22Rv1 (cell line): ENCODE results near the gene DENND1B.

ENCODE experiments used
- H3K27ac ChIP-seq: fragments of 450-650 bp; 2 replicates; pipeline ENCODE4 v1.5.1; 2017
- ZFX ChIP-seq: fragments of 450-650 bp; IDR thresholded peaks from 2 replicates; pipeline ENCODE4 v1.6.1; 2017; ENCODE audit warnings: antibody characterized with exemption, borderline replicate concordance
- TF ChIP-seq, protein P1 (sequence below): fragments of 450-650 bp; IDR thresholded peaks from 2 replicates; pipeline ENCODE4 v1.5.1; 2017; ENCODE audit warnings: mild to moderate bottlenecking

The DENND1B gene

GRCh38 chr1:197775282-197776262 is at the start of gene DENND1B:
TSS of gene DENND1B (minus strand) at chr1:197775480. CDS start at chr1:197775155, 325 bp downstream.
- TF ChIP-seq, protein P1, sequence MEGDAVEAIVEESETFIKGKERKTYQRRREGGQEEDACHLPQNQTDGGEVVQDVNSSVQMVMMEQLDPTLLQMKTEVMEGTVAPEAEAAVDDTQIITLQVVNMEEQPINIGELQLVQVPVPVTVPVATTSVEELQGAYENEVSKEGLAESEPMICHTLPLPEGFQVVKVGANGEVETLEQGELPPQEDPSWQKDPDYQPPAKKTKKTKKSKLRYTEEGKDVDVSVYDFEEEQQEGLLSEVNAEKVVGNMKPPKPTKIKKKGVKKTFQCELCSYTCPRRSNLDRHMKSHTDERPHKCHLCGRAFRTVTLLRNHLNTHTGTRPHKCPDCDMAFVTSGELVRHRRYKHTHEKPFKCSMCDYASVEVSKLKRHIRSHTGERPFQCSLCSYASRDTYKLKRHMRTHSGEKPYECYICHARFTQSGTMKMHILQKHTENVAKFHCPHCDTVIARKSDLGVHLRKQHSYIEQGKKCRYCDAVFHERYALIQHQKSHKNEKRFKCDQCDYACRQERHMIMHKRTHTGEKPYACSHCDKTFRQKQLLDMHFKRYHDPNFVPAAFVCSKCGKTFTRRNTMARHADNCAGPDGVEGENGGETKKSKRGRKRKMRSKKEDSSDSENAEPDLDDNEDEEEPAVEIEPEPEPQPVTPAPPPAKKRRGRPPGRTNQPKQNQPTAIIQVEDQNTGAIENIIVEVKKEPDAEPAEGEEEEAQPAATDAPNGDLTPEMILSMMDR: peak; percentile 36
- TF ChIP-seq ZFX: no peak
- peak within 1 kb of the TSS; percentile 73 for H3K27ac ChIP-seq

GRCh38 chr1:197814306-197814705 is 39.0 kb upstream of the DENND1B start:
- TF ChIP-seq, protein P1: no peak
- no peak for TF ChIP-seq ZFX

DNA sequence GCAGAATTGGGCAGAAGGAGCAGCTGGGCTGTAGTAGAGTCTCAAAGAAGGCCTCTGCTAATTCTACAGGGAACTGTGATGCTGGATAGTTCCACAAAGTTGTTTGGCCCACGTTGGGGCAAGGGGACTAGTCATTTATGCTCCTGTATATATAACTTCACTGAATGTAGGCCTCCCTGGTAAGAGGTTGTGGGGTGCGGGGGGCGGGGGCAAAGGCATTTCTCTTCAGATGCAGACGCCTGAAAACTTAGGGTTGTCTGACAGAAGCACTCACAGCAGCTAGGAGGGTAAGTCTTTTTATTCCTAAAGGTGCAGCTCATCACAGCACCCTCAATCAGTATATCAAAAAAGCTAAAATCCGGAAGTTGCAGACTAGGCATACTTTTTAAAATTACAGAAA is 38.5 kb upstream of the DENND1B start:
- H3K27ac ChIP-seq: no peak overlapping the region
- TF ChIP-seq ZFX: no peak
- TF ChIP-seq, protein P1: no peak

More at GRCh38 chr1:197814306-197814705, 39.0 kb upstream of the DENND1B start:
- no peak overlapping the region for H3K27ac ChIP-seq

- TF ChIP-seq, protein P1: no peak
- TF ChIP-seq ZFX: no peak
- H3K27ac ChIP-seq: no peak overlapping the region
These were observed 36.5 kb upstream of the DENND1B start for GRCh38 chr1:197811769-197812168.

GRCh38 chr1:197810812-197811211 is 35.5 kb upstream of the DENND1B start:
- TF ChIP-seq ZFX: no peak
- TF ChIP-seq, protein P1: no peak

DNA sequence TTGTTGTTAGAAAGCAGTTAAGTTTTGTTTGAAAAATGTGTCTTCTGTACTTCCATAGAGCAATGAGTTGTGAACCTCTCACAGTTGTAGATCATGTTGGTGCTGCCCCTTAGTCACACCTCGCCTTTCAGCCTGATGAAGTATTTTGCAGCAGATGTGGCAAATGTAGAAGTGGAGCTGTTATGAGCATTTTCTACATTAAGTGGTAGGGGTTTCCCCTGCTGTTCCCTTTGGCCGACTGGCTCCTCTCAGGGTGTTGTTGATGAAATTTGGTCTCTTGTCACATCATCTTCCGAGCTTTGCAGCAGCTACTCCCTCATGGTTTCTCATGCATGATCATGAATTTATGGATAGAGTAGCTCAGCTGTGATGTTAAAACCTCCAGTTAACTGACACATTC is 33.6 kb upstream of the DENND1B start:
- TF ChIP-seq, protein P1: no peak
- TF ChIP-seq ZFX: no peak
- no peak overlapping the region for H3K27ac ChIP-seq

More at GRCh38 chr1:197810812-197811211, 35.5 kb upstream of the DENND1B start:
- no peak overlapping the region for H3K27ac ChIP-seq

DNA sequence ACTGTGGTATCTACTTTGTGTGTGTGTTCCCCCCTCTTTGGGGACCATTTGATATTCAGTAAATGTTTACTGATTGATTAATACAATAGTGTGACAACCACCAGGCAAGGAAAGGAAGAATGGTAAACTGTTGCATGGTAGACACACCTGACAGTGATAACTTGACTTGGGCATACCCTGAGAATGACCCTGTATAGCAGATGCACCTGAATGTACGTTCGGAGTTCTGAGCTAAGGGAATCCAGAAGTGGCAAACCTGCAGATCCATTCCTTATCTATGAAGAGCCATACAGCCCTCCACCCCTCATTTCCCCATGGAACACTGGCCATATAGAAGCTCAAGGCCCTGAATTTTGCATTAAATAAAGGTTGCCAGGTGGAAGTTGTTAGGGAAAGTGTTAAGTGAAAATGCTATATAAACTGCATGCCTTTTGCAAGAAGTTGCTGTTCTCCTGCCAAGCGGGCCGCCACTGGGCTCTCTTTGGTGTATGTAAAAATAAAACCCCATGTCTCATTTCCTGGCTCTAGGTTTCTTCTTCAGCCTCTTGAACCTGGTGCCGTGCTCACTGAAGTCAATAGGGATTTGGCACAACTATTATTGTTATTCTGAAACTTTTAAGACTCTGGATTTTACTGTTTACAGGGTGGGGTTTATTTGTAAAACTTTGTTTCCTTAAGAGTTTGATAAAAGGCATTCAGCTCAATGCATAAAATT is 32.6 kb upstream of the DENND1B start:
- no peak overlapping the region for H3K27ac ChIP-seq
- TF ChIP-seq ZFX: no peak
- TF ChIP-seq, protein P1: no peak
